Endothelial cell of umbilical vein (primary cell): Measurements from ENCODE around the gene PKDREJ. TPM values are rescaled to one million over a fixed set of nuclear protein-coding genes. Genes with fewer than 3 reads are reported as not detected.

Experiments used
- BruUV-seq: library from RNA; stranded (reverse); fragments of 400-500 nt; replicated peaks from 2 replicates; lab custom pipeline; 2021; lab: Mats Ljungman, UMichigan
- CTCF ChIA-PET: fragments of 300-600, 350-600 bp; sonication (Branson Sonifier 250); formaldehyde crosslinking; loops from one replicate; lab custom pipeline; 2021; ENCODE audit warnings: antibody characterized with exemption, inconsistent platforms; lab: Charles Lee
- POLR2A ChIA-PET: fragments of 300-600, 350-600 bp; sonication (Branson Sonifier 250); formaldehyde crosslinking; loops from one replicate; lab custom pipeline; 2021; ENCODE audit warnings: antibody characterized with exemption, inconsistent platforms; lab: Charles Lee
- DNase-seq: peaks from one replicate; pipeline ENCODE4 v3.0.0-alpha.2; 2011; ENCODE audit warnings: low read depth, low spot score
- FAIRE-seq: peaks from 2 replicates; lab custom pipeline; 2011; peaks lifted over from hg19 to GRCh38; lab: Jason Lieb, UNC
- H2AFZ ChIP-seq: 2 replicates; pipeline ENCODE4 v1.6.0; 2012; ENCODE audit warnings: low read depth, low read length, control low read depth, inconsistent platforms
- H3K27ac ChIP-seq: 2 replicates; pipeline ENCODE4 v1.5.1; 2011; ENCODE audit warnings: low read depth, mild to moderate bottlenecking, control low read depth, low read length, moderate library complexity; ENCODE audit not compliant: insufficient read depth
- H3K27me3 ChIP-seq, 2 experiments: 2 replicates each; pipeline versions ENCODE4 v1.6.0 to v1.6.1; 2011; ENCODE audit warnings: low read length in 2 of 2, mixed read lengths in 1 of 2; ENCODE audit not compliant: control insufficient read depth in 2 of 2, insufficient read depth in 2 of 2
- H3K36me3 ChIP-seq, 2 experiments: 2 replicates in 1 of 2; 3 replicates in 1 of 2; pipeline ENCODE4 v1.5.1; 2011; ENCODE audit warnings: low read length in 2 of 2, mild to moderate bottlenecking in 1 of 2, moderate library complexity in 1 of 2; ENCODE audit not compliant: control insufficient read depth in 2 of 2, insufficient read depth in 2 of 2; ENCODE audit errors: extremely low read depth in 1 of 2
- H3K4me1 ChIP-seq: 3 replicates; pipeline ENCODE4 v1.5.1; 2011; ENCODE audit warnings: mild to moderate bottlenecking, low read length; ENCODE audit not compliant: control insufficient read depth, insufficient read depth; ENCODE audit errors: extremely low read depth
- H3K4me2 ChIP-seq: 2 replicates; pipeline ENCODE4 v1.6.1; 2011; ENCODE audit warnings: low read length, control low read depth, mixed read lengths; ENCODE audit not compliant: insufficient read depth
- H3K4me3 ChIP-seq, 3 experiments: fragments of 200-600 bp in 1 of 3; sonication (generic), shearing (Covaris generic) in 1 of 3; replicated peaks in 1 of 3; 2 replicates each; pipeline ENCODE4 v1.5.1; 2011 to 2016; ENCODE audit warnings: control low read depth in 3 of 3, low read length in 3 of 3, mild to moderate bottlenecking in 2 of 3, inconsistent platforms in 1 of 3, low read depth in 1 of 3, moderate library complexity in 1 of 3; ENCODE audit not compliant: insufficient read depth in 1 of 3
- H3K79me2 ChIP-seq: 2 replicates; pipeline ENCODE4 v1.6.0; 2012; ENCODE audit warnings: low read length, inconsistent platforms; ENCODE audit not compliant: control insufficient read depth, insufficient read depth
- H3K9ac ChIP-seq: replicated peaks from 2 replicates; pipeline ENCODE3; 2011; ENCODE audit warnings: low read length, control low read depth; ENCODE audit not compliant: insufficient read depth; ENCODE audit errors: extremely low read depth
- H3K9me1 ChIP-seq: replicated peaks from 3 replicates; pipeline ENCODE4 v1.6.0; 2011; ENCODE audit warnings: mild to moderate bottlenecking, low read length; ENCODE audit not compliant: control insufficient read depth, insufficient read depth; ENCODE audit errors: extremely low read depth
- H3K9me3 ChIP-seq: replicated peaks from 2 replicates; pipeline ENCODE4 v1.5.1; 2012; ENCODE audit warnings: low read length, inconsistent platforms; ENCODE audit not compliant: control insufficient read depth, insufficient read depth
- H4K20me1 ChIP-seq: replicated peaks from 2 replicates; pipeline ENCODE3; 2011; ENCODE audit warnings: mild to moderate bottlenecking, low read length; ENCODE audit not compliant: control insufficient read depth, insufficient read depth; ENCODE audit errors: extremely low read depth
- CTCF ChIP-seq, 2 donors: IDR thresholded peaks; 1 replicate in 1 of 2; 2 replicates in 1 of 2; pipeline ENCODE4 v1.5.1; 2011; ENCODE audit warnings: low read length in 2 of 2, mild to moderate bottlenecking in 2 of 2, moderate library complexity in 2 of 2, control low read depth in 1 of 2, inconsistent platforms in 1 of 2, low read depth in 1 of 2; ENCODE audit not compliant: insufficient read depth in 1 of 2; ENCODE audit errors: extremely low read depth in 1 of 2
- EZH2 ChIP-seq: IDR thresholded peaks from 2 replicates; pipeline ENCODE4 v1.6.1; 2012; ENCODE audit warnings: borderline replicate concordance, low read depth, mild to moderate bottlenecking, moderate library complexity, low read length, inconsistent platforms; ENCODE audit not compliant: severe bottlenecking
- FOS ChIP-seq: IDR thresholded peaks from 2 replicates; pipeline ENCODE4 v1.6.1; 2011; ENCODE audit warnings: mild to moderate bottlenecking, low read length, moderate library complexity, borderline replicate concordance; ENCODE audit not compliant: insufficient read depth
- GATA2 ChIP-seq: IDR thresholded peaks from 2 replicates; pipeline ENCODE4 v1.7.0; 2011; ENCODE audit warnings: low read depth, mild to moderate bottlenecking, moderate library complexity, mixed read lengths, low read length; ENCODE audit not compliant: insufficient read length, insufficient read depth
- JUN ChIP-seq: IDR thresholded peaks from 2 replicates; pipeline ENCODE4 v1.6.1; 2011; ENCODE audit warnings: borderline replicate concordance, low read depth; ENCODE audit not compliant: insufficient read length, insufficient read depth
- MAX ChIP-seq: IDR thresholded peaks from 2 replicates; pipeline ENCODE4 v1.6.1; 2011; ENCODE audit not compliant: insufficient read depth, insufficient read length
- MYC ChIP-seq: IDR thresholded peaks from one replicate; pipeline ENCODE4 v1.6.1; 2011; ENCODE audit warnings: mild to moderate bottlenecking, low read depth, low read length
- POLR2A ChIP-seq: IDR thresholded peaks from 2 replicates; pipeline ENCODE4 v1.6.1; 2012; ENCODE audit warnings: low read depth, mild to moderate bottlenecking, control low read depth, low read length
- POLR2AphosphoS5 ChIP-seq: IDR thresholded peaks from 2 replicates; pipeline ENCODE4 v1.6.1; 2012; ENCODE audit warnings: low read depth, mild to moderate bottlenecking, control low read depth, low read length, moderate library complexity; ENCODE audit not compliant: insufficient read depth
- dilution Hi-C: fragments of 300-500 bp; cut with MboI; formaldehyde crosslinking; loops from one replicate; pipeline ENCODE4 v1.15.0; 2019; ENCODE audit warnings: low sequenced_read_pairs; ENCODE audit not compliant: extremely low pct_ligation_motif_present
- intact Hi-C: fragments of 100-400 bp; cut with micrococcal nuclease; formaldehyde crosslinking; loops from one replicate; pipeline ENCODE4 v1.10.0; 2022
- polyA plus RNA-seq, 4 experiments: library from polyadenylated mRNA; depleted of rRNA in 3 of 4; stranded (reverse) in 3 of 4; unstranded in 1 of 4; fragments of >200 nt; gene quantifications; 2 replicates each; pipeline versions ENCODE4 v1.2.1 to v1.2.3, GENCODE V29; 2011 to 2012; ENCODE audit warnings: missing spikeins in 1 of 4
- total RNA-seq: library from RNA; stranded (reverse); gene quantifications from 2 replicates; pipeline ENCODE4 v1.2.3, GENCODE V29; 2021

PKDREJ gene
- total and polyA plus RNA-seq, 2 donors (not counting 3 experiments of a cell fraction or from before 2014, with no cell fraction given): not detected

GRCh38 chr22:46295277-46295971, 32.3 kb upstream of the PKDREJ start:
- peaks cover 30% of the 10 kb centered on the region for H3K79me2 ChIP-seq
- ChIA-PET CTCF (interaction anchor here (1.0 to 3.0 kb wide), 4 partner anchors 15 to 173 kb away, joined by 4 to 12 read pairs (median 4); partner anchors contain the start of genes CDPF1 and TTC38), POLR2A (interaction anchor here (1.2 kb wide), 1 partner anchor 28 kb away, joined by 3 read pairs; the partner anchor contains the start of gene TTC38)
- peak overlapping the region; percentile 53 for H3K4me2 ChIP-seq
- no peak for DNase-seq
- no peaks in the 10 kb centered on the region for H3K9me3 ChIP-seq
- TF ChIP-seq JUN (no peak), MAX (no peak), CTCF (IDR thresholded peaks at IDR 0.05; ENCODE audit: extremely low read depth in 1 of 2, insufficient read depth in 1 of 2, low read depth in 1 of 2, low read length in 2 of 2) (no peak), GATA2 (no peak), MYC (no peak), FOS (no peak), EZH2 (no peak), POLR2AphosphoS5 (no peak), POLR2A (no peak)
- H3K9ac ChIP-seq: no peak overlapping the region
- H3K27me3 ChIP-seq: no peaks in the 10 kb centered on the region
- H3K4me1 ChIP-seq: peaks cover 14% of the 10 kb centered on the region
- H3K9me1 ChIP-seq: no peaks in the 10 kb centered on the region
- intact Hi-C loops (loop anchor here (5.0 kb wide), 2 partner anchors 43 to 298 kb away; partner anchors contain the start of gene CDPF1), dilution Hi-C loops (no loop called here)
- no peak overlapping the region for H3K4me3 ChIP-seq
- no peak overlapping the region for H3K27ac ChIP-seq
- H2AFZ ChIP-seq: no peak overlapping the region
- no peak for FAIRE-seq
- H3K36me3 ChIP-seq: peaks cover 8 to 9% of the 10 kb centered on the region in 2 experiments
- H4K20me1 ChIP-seq: no peaks in the 10 kb centered on the region
- no TSS peak for BruUV-seq
